Keratinocyte (primary cell): Measurements from ENCODE around the gene RGL1. TPM values are rescaled to one million over a fixed set of nuclear protein-coding genes. Genes with fewer than 3 reads are reported as not detected.

Source experiments
- DNase-seq: peaks from one replicate; pipeline ENCODE4 v3.0.0-alpha.2; 2011; ENCODE audit warnings: low read depth, missing footprints, low spot score
- FAIRE-seq: peaks from 2 replicates; lab custom pipeline; 2011; peaks lifted over from hg19 to GRCh38; lab: Jason Lieb, UNC
- H2AFZ ChIP-seq: 2 replicates; pipeline ENCODE4 v1.6.0; 2012; ENCODE audit warnings: low read length, control low read depth, inconsistent platforms; ENCODE audit not compliant: control insufficient read depth
- H3K27ac ChIP-seq: 2 replicates; pipeline ENCODE4 v1.5.1; 2011; ENCODE audit warnings: low read length; ENCODE audit not compliant: control insufficient read depth, insufficient read depth
- H3K27me3 ChIP-seq: 3 replicates; pipeline ENCODE4 v1.6.0; 2011; ENCODE audit warnings: low read length; ENCODE audit not compliant: control insufficient read depth, insufficient read depth; ENCODE audit errors: extremely low read depth
- H3K36me3 ChIP-seq, 2 experiments: 2 replicates in 1 of 2; 3 replicates in 1 of 2; pipeline ENCODE4 v1.5.1; 2011; ENCODE audit warnings: low read length in 2 of 2, mild to moderate bottlenecking in 1 of 2; ENCODE audit not compliant: control insufficient read depth in 2 of 2, insufficient read depth in 2 of 2; ENCODE audit errors: extremely low read depth in 1 of 2
- H3K4me1 ChIP-seq: 3 replicates; pipeline ENCODE4 v1.5.1; 2011; ENCODE audit warnings: low read length; ENCODE audit not compliant: control insufficient read depth, insufficient read depth; ENCODE audit errors: extremely low read depth
- H3K4me2 ChIP-seq: 3 replicates; pipeline ENCODE4 v1.6.0; 2011; ENCODE audit warnings: low read depth, low read length; ENCODE audit not compliant: control insufficient read depth, insufficient read depth; ENCODE audit errors: extremely low read depth
- H3K4me3 ChIP-seq, 3 experiments: fragments of 200-600 bp in 1 of 3; sonication (generic) in 1 of 3; 2 replicates in 2 of 3; 3 replicates in 1 of 3; pipeline ENCODE4 v1.5.1; 2011 to 2016; ENCODE audit warnings: low read length in 3 of 3, mild to moderate bottlenecking in 3 of 3, control low read depth in 2 of 3, inconsistent platforms in 1 of 3, low read depth in 1 of 3, mixed read lengths in 1 of 3, mixed run types in 1 of 3, moderate library complexity in 1 of 3; ENCODE audit not compliant: control insufficient read depth in 2 of 3, insufficient read depth in 2 of 3; ENCODE audit errors: extremely low read depth in 1 of 3
- H3K79me2 ChIP-seq: 2 replicates; pipeline ENCODE4 v1.6.0; 2012; ENCODE audit warnings: low read length; ENCODE audit not compliant: control insufficient read depth, insufficient read depth
- H3K9ac ChIP-seq: 3 replicates; pipeline ENCODE4 v1.6.0; 2011; ENCODE audit warnings: low read length; ENCODE audit not compliant: control insufficient read depth, insufficient read depth; ENCODE audit errors: extremely low read depth
- H3K9me1 ChIP-seq: 3 replicates; pipeline ENCODE4 v1.6.0; 2011; ENCODE audit warnings: low read length; ENCODE audit not compliant: control insufficient read depth, insufficient read depth; ENCODE audit errors: extremely low read depth
- H3K9me3 ChIP-seq: 2 replicates; pipeline ENCODE4 v1.5.1; 2012; ENCODE audit warnings: low read depth, low read length; ENCODE audit not compliant: control insufficient read depth
- H4K20me1 ChIP-seq: 3 replicates; pipeline ENCODE4 v1.6.0; 2011; ENCODE audit warnings: low read length; ENCODE audit not compliant: control insufficient read depth, insufficient read depth; ENCODE audit errors: extremely low read depth
- CTCF ChIP-seq, 3 experiments: IDR thresholded peaks in 1 of 3; conservative IDR thresholded peaks in 1 of 3; optimal IDR thresholded peaks in 1 of 3; 2 replicates in 2 of 3; 3 replicates in 1 of 3; pipeline versions ENCODE3 to v1.5.1; 2011; ENCODE audit warnings: low read length in 3 of 3, mild to moderate bottlenecking in 3 of 3, moderate library complexity in 2 of 3, control low read depth in 1 of 3, inconsistent platforms in 1 of 3; ENCODE audit not compliant: insufficient read depth in 2 of 3; ENCODE audit errors: extremely low read depth in 1 of 3
- EZH2 ChIP-seq: IDR thresholded peaks from one replicate; pipeline ENCODE4 v1.6.1; 2012; ENCODE audit warnings: inconsistent platforms, mild to moderate bottlenecking, low read length, moderate library complexity
- dilution Hi-C: fragments of 300-500 bp; cut with MboI; formaldehyde crosslinking; loops from one replicate; pipeline ENCODE4 v1.7.0; 2020; ENCODE audit warnings: low sequenced_read_pairs; ENCODE audit not compliant: extremely low pct_ligation_motif_present
- polyA plus RNA-seq, 5 experiments: library from polyadenylated mRNA; depleted of rRNA in 3 of 5; stranded (reverse) in 3 of 5; stranded (forward) in 1 of 5; unstranded in 1 of 5; fragments of >200 nt; gene quantifications; 1 replicate in 1 of 5; 2 replicates in 3 of 5; 3 replicates in 1 of 5; pipeline versions ENCODE4 v1.2.1 to v1.2.3, GENCODE V29; 2011 to 2012; ENCODE audit warnings: missing spikeins in 2 of 5, low read depth in 1 of 5, low replicate concordance in 1 of 5

RGL1 gene
- polyA plus RNA-seq, 1 donor (not counting 4 experiments of a cell fraction or from before 2014, with no cell fraction given): 1.2 TPM

- TF ChIP-seq CTCF (optimal IDR thresholded peaks at IDR 0.05 in 1 of 3, IDR thresholded peaks at IDR 0.05 in 1 of 3, conservative IDR thresholded peaks at IDR 0.05 in 1 of 3; ENCODE audit: extremely low read depth in 1 of 3, insufficient read depth in 2 of 3, low read length in 3 of 3) (no peak), EZH2 (no peak)
- no peaks in the 10 kb centered on the region for H3K9me3 ChIP-seq
- no peaks in the 10 kb centered on the region for H3K9me1 ChIP-seq
- no peaks in the 10 kb centered on the region for H4K20me1 ChIP-seq
- no peak overlapping the region for H3K4me2 ChIP-seq
- no peak overlapping the region for H3K9ac ChIP-seq
- FAIRE-seq (no peak), DNase-seq (no peak)
- no peaks in the 10 kb centered on the region for H3K79me2 ChIP-seq
- H3K4me1 ChIP-seq: peaks cover 3% of the 10 kb centered on the region
- H3K27me3 ChIP-seq: no peaks in the 10 kb centered on the region
- H3K27ac ChIP-seq: no peak overlapping the region
- no peaks in the 10 kb centered on the region for H3K36me3 ChIP-seq
- dilution Hi-C loops: no loop called here
- H3K4me3 ChIP-seq: no peak overlapping the region
- H2AFZ ChIP-seq: no peak overlapping the region
Observed at GRCh38 chr1:183837062-183837461, 32.1 kb downstream of the RGL1 start.

- Histone ChIP-seq H3K79me2 (no peaks in the 10 kb centered on the region), H3K36me3 (no peaks in the 10 kb centered on the region), H3K4me2 (no peak overlapping the region), H3K27ac (no peak overlapping the region), H3K9me1 (no peaks in the 10 kb centered on the region), H3K4me1 (peaks cover 3% of the 10 kb centered on the region), H3K27me3 (no peaks in the 10 kb centered on the region), H4K20me1 (no peaks in the 10 kb centered on the region), H3K9ac (no peak overlapping the region), H3K4me3 (no peak overlapping the region), H2AFZ (no peak overlapping the region), H3K9me3 (no peaks in the 10 kb centered on the region)
- TF ChIP-seq EZH2 (no peak), CTCF (optimal IDR thresholded peaks at IDR 0.05 in 1 of 3, IDR thresholded peaks at IDR 0.05 in 1 of 3, conservative IDR thresholded peaks at IDR 0.05 in 1 of 3; ENCODE audit: extremely low read depth in 1 of 3, insufficient read depth in 2 of 3, low read length in 3 of 3) (no peak)
- no peak for DNase-seq
- dilution Hi-C loops: no loop called here
- no peak for FAIRE-seq
Observed at GRCh38 chr1:183838221-183838620, 33.3 kb downstream of the RGL1 start.
